ENCODE results near the gene RAB35.

DNA sequence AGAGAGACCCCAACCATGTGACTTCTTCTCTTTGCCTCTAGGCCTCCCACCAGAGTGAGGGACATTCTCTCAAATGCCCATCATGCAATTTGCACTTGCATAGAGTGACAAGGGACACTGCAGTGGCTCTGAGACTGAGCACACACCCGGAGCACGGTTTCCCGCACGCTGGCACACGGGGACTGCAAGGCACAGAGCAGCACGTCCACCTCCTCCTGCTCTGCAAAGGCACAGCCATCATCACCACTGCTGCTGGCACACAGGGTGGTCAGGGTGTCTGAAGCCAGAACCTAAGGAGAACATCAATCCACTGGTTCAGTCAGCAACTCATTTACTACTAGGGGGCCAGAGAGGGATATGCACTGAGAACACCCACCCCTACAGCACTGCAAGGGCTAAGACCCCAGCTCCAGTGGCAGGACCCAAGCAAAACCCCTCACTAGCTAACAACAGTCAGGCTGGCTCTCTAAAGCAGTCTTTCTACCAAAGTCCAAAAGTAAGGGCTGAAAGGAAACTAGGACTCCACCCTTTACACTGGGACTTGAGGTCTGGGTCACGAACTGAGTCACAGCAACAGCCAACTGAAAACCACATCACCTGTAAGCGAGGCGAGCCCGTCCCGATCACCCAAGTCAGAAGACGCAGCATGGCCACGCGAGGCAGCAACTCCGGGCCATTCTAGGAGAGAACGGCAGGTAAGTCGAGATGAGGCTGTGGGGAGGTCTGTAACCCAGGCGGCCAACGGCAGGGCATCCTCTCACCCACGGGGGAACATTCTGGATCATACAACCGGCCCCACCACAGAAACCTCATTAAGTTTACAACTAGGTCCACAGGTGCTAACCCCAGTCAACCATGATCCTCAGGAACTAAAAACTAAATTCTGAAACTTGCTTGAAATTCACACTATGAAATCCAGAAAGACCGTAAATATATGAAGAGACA lies 40.0 kb upstream of the RAB35 start:
- TF ChIP-seq POLR2AphosphoS5 (IDR thresholded peaks at IDR 0.05; ENCODE audit: insufficient read depth in 1 of 2, low read depth in 1 of 2): no peak
- TF ChIP-seq, protein P1, sequence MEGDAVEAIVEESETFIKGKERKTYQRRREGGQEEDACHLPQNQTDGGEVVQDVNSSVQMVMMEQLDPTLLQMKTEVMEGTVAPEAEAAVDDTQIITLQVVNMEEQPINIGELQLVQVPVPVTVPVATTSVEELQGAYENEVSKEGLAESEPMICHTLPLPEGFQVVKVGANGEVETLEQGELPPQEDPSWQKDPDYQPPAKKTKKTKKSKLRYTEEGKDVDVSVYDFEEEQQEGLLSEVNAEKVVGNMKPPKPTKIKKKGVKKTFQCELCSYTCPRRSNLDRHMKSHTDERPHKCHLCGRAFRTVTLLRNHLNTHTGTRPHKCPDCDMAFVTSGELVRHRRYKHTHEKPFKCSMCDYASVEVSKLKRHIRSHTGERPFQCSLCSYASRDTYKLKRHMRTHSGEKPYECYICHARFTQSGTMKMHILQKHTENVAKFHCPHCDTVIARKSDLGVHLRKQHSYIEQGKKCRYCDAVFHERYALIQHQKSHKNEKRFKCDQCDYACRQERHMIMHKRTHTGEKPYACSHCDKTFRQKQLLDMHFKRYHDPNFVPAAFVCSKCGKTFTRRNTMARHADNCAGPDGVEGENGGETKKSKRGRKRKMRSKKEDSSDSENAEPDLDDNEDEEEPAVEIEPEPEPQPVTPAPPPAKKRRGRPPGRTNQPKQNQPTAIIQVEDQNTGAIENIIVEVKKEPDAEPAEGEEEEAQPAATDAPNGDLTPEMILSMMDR (IDR thresholded peaks at IDR 0.05): no peak

Data from vagina (tissue), 2 donors.